ACC112 (cell line): Measurements from ENCODE around the gene RO60.
A peak's percentile ranks its signal among the peaks of the same experiment; 100 is the strongest.

ENCODE experiments used
- H2AFZ ChIP-seq: fragments of 200-600 bp; sonication (generic); one replicate; pipeline ENCODE4 v1.6.0; 2017; ENCODE audit warnings: antibody characterized with exemption, low read length; ENCODE audit not compliant: unreplicated experiment
- H3K27ac ChIP-seq: fragments of 200-600 bp; sonication (generic); 2 replicates; pipeline ENCODE4 v1.5.1; 2014; ENCODE audit warnings: low read depth, mild to moderate bottlenecking, antibody characterized with exemption, low read length, moderate library complexity
- H3K27me3 ChIP-seq: fragments of 200-600 bp; sonication (generic); 2 replicates; pipeline ENCODE4 v1.6.1; 2014; ENCODE audit warnings: mild to moderate bottlenecking, antibody characterized with exemption, low read length, moderate library complexity, mixed read lengths; ENCODE audit not compliant: insufficient read depth
- H3K36me3 ChIP-seq: fragments of 200-600 bp; sonication (generic); 2 replicates; pipeline ENCODE4 v1.6.1; 2016; ENCODE audit warnings: mild to moderate bottlenecking, antibody characterized with exemption, low read length, moderate library complexity, mixed read lengths; ENCODE audit not compliant: insufficient read depth
- H3K4me1 ChIP-seq: fragments of 200-600 bp; sonication (generic); one replicate; pipeline ENCODE4 v1.6.1; 2016; ENCODE audit warnings: low read length, mixed read lengths; ENCODE audit not compliant: insufficient read depth, unreplicated experiment, control insufficient read depth
- H3K4me3 ChIP-seq: fragments of 200-600 bp; sonication (generic); 2 replicates; pipeline ENCODE4 v1.5.1; 2014; ENCODE audit warnings: mild to moderate bottlenecking, low read depth, low read length
- H3K79me2 ChIP-seq: fragments of 200-600 bp; sonication (generic); one replicate; pipeline ENCODE4 v1.6.0; 2016; ENCODE audit warnings: low read length; ENCODE audit not compliant: control insufficient read depth, unreplicated experiment, insufficient read depth

RO60 gene

GRCh38 chr1:193059282-193060114 lies at the start of gene RO60, which contains the start of gene UCHL5:
TSS of gene RO60 (plus strand) at chr1:193059612. CDS start at chr1:193069055, 9,443 bp downstream.
TSS of gene UCHL5 (minus strand) at chr1:193059360. CDS start at chr1:193059260, 100 bp downstream.
- Histone ChIP-seq H2AFZ (peak within 1 kb of the TSS; percentile 97), H3K4me3 (peak within 1 kb of the TSS; percentile 94), H3K4me1 (peaks cover 26% of the 10 kb centered on the region), H3K27me3 (no peaks in the 10 kb centered on the region), H3K27ac (peak within 1 kb of the TSS; percentile 90), H3K36me3 (no peaks in the 10 kb centered on the region), H3K79me2 (peaks cover 90% of the 10 kb centered on the region)

- Histone ChIP-seq H3K27ac (no peak overlapping the region), H3K36me3 (peaks cover 5% of the 10 kb centered on the region; the same call in 1 of the 2 replicates), H3K4me1 (peaks cover 33% of the 10 kb centered on the region), H3K27me3 (no peaks in the 10 kb centered on the region), H2AFZ (no peak overlapping the region), H3K4me3 (no peak overlapping the region), H3K79me2 (no peaks in the 10 kb centered on the region)
Measured at GRCh38 chr1:193011406-193011805, 48.0 kb upstream of the RO60 start.

- Histone ChIP-seq H3K36me3 (peaks cover 5% of the 10 kb centered on the region; the same call in 1 of the 2 replicates), H3K4me3 (no peak overlapping the region), H3K4me1 (peaks cover 33% of the 10 kb centered on the region), H2AFZ (no peak overlapping the region), H3K27me3 (no peaks in the 10 kb centered on the region), H3K79me2 (no peaks in the 10 kb centered on the region), H3K27ac (peak overlapping the region; percentile 62)
Measured at GRCh38 chr1:193013005-193013404, 46.4 kb upstream of the RO60 start.

GRCh38 chr1:193013707-193014106 lies 45.7 kb upstream of the RO60 start:
- Histone ChIP-seq H3K27ac (peak overlapping the region; percentile 62), H3K36me3 (peaks cover 5% of the 10 kb centered on the region; the same call in 1 of the 2 replicates), H3K4me1 (peaks cover 33% of the 10 kb centered on the region), H3K79me2 (no peaks in the 10 kb centered on the region), H3K4me3 (no peak overlapping the region), H3K27me3 (no peaks in the 10 kb centered on the region), H2AFZ (no peak overlapping the region)

- Histone ChIP-seq H3K4me1 (peaks cover 33% of the 10 kb centered on the region), H2AFZ (no peak overlapping the region), H3K27me3 (no peaks in the 10 kb centered on the region), H3K36me3 (peaks cover 5% of the 10 kb centered on the region; the same call in 1 of the 2 replicates), H3K4me3 (no peak overlapping the region), H3K27ac (peak overlapping the region; percentile 48), H3K79me2 (no peaks in the 10 kb centered on the region)
Measured at GRCh38 chr1:193014400-193014799, 45.0 kb upstream of the RO60 start.

- H3K79me2 ChIP-seq, result no peaks in the 10 kb centered on the region
- peaks cover 5% of the 10 kb centered on the region; the same call in 1 of the 2 replicates for H3K36me3 ChIP-seq
- H3K4me3 ChIP-seq, result no peak overlapping the region
- H3K4me1 ChIP-seq, result peaks cover 33% of the 10 kb centered on the region
- no peak overlapping the region for H3K27ac ChIP-seq
- no peak overlapping the region for H2AFZ ChIP-seq
- no peaks in the 10 kb centered on the region for H3K27me3 ChIP-seq
Measured at GRCh38 chr1:193016788-193017187, 42.6 kb upstream of the RO60 start.

GRCh38 chr1:193019442-193020026 lies 39.9 kb upstream of the RO60 start:
- H3K36me3 ChIP-seq, result peaks cover 5% of the 10 kb centered on the region; the same call in 1 of the 2 replicates

GRCh38 chr1:193025218-193025617 lies 34.2 kb upstream of the RO60 start:
- Histone ChIP-seq H3K36me3 (peaks cover 10% of the 10 kb centered on the region), H3K79me2 (peaks cover 4% of the 10 kb centered on the region)

More at GRCh38 chr1:193019442-193020026, 39.9 kb upstream of the RO60 start:
- no peaks in the 10 kb centered on the region for H3K79me2 ChIP-seq
- peaks cover 11% of the 10 kb centered on the region for H3K4me1 ChIP-seq
- no peak overlapping the region for H2AFZ ChIP-seq
- H3K27ac ChIP-seq, result no peak overlapping the region
- no peaks in the 10 kb centered on the region for H3K27me3 ChIP-seq
- H3K4me3 ChIP-seq, result no peak overlapping the region

GRCh38 chr1:193030280-193030679 lies 29.1 kb upstream of the RO60 start:
- no peak overlapping the region for H2AFZ ChIP-seq
- H3K36me3 ChIP-seq, result peaks cover 10% of the 10 kb centered on the region
- no peak overlapping the region for H3K27ac ChIP-seq
- H3K27me3 ChIP-seq, result no peaks in the 10 kb centered on the region
- H3K4me3 ChIP-seq, result no peak overlapping the region
- H3K4me1 ChIP-seq, result no peaks in the 10 kb centered on the region
- H3K79me2 ChIP-seq, result peaks cover 27% of the 10 kb centered on the region

More at GRCh38 chr1:193025218-193025617, 34.2 kb upstream of the RO60 start:
- H3K27me3 ChIP-seq, result no peaks in the 10 kb centered on the region
- no peaks in the 10 kb centered on the region for H3K4me1 ChIP-seq
- no peak overlapping the region for H3K4me3 ChIP-seq
- H2AFZ ChIP-seq, result no peak overlapping the region
- H3K27ac ChIP-seq, result no peak overlapping the region

GRCh38 chr1:193031431-193031830 lies 28.0 kb upstream of the RO60 start:
- H2AFZ ChIP-seq, result no peak overlapping the region
- H3K27ac ChIP-seq, result no peak overlapping the region
- H3K27me3 ChIP-seq, result no peaks in the 10 kb centered on the region
- H3K4me3 ChIP-seq, result no peak overlapping the region
- peaks cover 9% of the 10 kb centered on the region for H3K36me3 ChIP-seq
- H3K4me1 ChIP-seq, result no peaks in the 10 kb centered on the region
- peaks cover 37% of the 10 kb centered on the region for H3K79me2 ChIP-seq
